GM21529 (cell line): Measurements from ENCODE around the gene DUSP2.

Experiments used
- ATAC-seq: cut with Tn5 transposase; IDR thresholded peaks from one replicate; pipeline ENCODE4 v1.9.1; 2021; ENCODE audit not compliant: unreplicated experiment

DUSP2 gene

DNA sequence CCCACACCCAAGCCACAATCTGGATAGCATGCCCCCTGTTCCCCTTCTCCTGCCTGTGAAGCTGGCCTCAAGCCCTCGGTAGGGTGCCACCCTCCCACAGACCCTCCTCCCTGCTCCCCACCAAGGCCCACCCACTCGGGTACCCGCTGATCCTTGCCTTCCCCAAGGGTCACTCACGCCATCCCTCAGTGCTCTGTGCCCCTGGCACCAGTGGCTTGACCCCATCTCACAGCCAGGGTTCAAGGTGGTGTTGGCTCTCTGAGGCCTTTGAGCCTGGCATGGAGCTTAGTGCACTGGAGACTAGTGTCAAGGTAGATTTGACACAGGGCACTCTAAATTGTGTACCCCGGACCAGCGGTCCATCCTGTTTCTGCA, 40.8 kb downstream of the DUSP2 start:
- no peak for ATAC-seq

GRCh38 chr2:96103761-96104486, 41.3 kb downstream of the DUSP2 start:
- ATAC-seq = no peak

- no peak for ATAC-seq
Observed at GRCh38 chr2:96103187-96103601, 42.0 kb downstream of the DUSP2 start.

- ATAC-seq = no peak
Observed at GRCh38 chr2:96102596-96103186, 42.5 kb downstream of the DUSP2 start.

DNA sequence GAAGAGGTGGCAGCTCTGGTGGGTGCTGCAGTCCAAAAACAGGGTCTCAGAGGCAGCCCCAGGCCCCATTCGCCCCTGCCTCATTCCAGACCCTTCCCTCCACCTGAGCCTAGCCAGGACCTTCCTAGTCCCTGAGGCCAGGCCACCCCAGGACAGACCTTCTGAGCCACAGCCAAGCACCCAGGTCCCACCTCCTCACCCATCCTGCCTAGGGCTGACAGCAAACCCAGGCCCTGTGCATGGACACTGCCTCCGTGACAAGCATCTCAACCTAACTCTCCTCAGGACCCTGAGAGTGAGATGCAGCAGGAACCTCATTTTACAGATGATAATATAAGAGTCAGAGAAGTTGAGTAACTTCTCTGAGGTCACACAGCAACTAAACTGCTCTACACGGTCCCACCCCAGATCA, 44.3 kb downstream of the DUSP2 start:
- ATAC-seq = no peak

DNA sequence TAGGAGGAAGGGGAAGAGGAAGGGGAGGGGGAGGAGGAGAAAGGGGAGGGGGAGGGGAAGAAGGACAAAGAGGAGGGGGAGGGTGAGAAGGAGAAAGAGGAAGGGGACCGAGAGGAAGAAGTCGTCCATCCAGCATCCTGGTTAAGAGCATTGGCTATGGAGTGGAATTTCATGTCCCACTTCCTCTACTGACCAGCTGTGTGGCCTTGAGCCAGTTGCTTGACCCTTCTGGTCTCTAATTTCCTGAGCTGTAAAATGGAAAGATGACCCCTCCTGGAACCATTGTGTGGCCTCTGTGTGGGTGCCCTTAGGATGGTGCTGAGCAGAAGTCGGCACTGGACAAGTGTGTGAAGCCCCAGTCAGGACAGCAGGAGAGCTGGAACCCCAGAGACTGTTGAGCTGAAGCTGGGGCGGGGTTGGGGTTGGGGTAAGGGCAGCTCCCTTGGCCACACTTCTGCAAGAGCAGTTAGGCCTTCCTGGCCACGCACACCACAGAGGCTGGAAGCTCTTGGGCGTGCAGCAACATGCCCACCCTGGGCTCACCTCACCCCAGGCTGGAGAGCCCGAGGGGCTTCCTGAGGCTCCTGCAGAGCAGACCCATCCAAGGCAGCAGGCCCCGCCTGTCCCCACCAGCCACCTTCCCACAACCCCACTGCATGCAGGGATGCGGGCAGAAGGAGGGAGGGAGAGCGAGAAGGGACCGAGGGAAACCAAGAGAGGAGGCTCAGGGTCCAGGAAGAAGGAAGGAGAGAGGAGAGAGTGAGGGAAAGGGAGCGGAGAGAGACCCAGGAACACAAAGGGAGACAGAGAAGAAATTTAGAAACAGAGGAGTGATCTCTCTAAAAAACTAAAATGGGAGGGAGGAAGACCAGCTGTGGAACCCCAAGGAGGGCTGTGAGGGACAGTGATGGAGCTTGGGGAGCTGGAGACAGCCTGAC, 45.1 kb downstream of the DUSP2 start:
- no peak for ATAC-seq

DNA sequence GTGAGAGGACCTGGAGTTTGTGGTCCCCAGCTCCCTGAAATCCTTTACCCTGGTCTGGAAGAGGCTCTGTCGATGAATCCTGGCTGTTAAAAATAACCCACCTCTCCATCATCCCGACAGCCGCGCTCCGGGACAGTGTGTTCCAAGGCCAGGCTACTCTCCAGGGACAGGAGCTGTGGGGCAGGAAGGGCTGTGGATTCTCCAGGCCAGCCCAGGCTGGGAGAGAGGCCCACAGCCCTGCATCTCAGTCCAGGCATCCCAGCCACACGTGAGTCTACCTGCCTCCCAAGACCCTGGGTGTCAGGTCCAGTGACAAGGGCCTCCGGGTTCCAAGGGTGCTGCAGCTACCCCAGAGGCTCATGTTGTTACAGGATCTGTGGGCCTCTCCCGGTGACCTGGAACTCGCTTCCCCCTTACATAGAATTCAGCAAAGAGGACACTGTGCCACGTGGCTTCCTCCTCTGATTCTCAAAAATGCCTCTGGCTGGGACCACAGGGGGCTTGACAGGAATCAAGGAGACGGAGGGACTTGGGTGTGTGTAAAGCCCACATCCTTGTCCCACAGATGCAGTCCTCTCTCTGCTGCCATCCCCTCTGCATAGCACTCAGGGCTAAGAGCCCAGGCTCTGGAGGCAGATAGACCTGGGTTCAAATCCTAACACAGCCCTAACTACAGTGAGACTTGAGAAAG, 46.2 kb downstream of the DUSP2 start:
- ATAC-seq = no peak

GRCh38 chr2:96097951-96098823, 47.1 kb downstream of the DUSP2 start:
- ATAC-seq = no peak

DNA sequence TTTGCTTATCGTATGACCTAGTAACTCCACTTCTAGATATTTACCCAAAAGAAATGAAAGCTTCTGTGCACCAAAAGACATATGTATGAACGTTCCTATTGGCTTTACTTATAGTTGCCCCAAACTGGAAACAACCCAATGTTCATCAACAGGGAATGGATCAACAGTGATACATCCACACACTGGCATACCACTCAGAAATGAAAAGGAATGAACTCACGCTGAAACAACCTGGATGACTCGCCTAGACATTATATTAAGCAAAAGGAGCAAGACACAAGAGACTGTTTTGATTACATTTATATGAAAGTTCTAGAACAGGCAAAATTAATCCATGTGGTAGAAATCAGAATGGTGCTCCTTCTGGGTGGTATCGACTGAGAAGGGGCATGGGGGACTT, 47.8 kb downstream of the DUSP2 start:
- ATAC-seq = no peak

- no peak for ATAC-seq
Observed at GRCh38 chr2:96095116-96095636, 50.1 kb downstream of the DUSP2 start.

DNA sequence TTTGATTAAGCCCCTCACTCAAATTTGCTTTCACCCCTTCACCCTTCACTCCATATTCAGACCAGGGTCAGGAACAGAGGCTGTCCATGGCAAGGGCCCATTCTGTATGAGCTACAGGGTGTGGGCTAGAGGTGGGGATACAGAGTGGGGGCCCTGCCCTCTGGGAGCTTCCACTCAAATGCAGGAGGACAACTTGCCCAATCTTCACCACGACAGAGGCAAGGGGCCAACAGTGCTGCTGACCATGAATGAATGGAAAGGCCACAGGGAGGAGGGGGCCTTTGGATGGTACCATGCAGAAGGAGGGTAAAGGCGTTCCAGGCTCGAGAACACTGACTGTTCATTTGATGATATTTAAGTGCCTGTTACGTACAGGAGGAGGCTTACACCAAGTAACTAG, 51.7 kb downstream of the DUSP2 start:
- ATAC-seq = no peak
